Stimulated activated CD4-positive, alpha-beta T cell treated with anti-CD3 and anti-CD28 coated beads, Interleukin-15, amount 100 ng/mL, for 1 hour (primary cell): Measurements from ENCODE around the gene TMEM131L.
"Not testable (repeated sequence)": the region's sequence is repeated elsewhere in the genome, so short reads cannot be mapped to it uniquely, and the experiment has no call there.

ENCODE experiments used
- DNase-seq, 2 donors: peaks; one replicate each; pipeline ENCODE4 v3.0.0-alpha.2; 2020; ENCODE audit warnings: low read depth in 1 of 2, low spot score in 1 of 2

Gene TMEM131L

GRCh38 chr4:153466081-153466948 is at the start of gene TMEM131L:
Gene TMEM131L (plus strand): TSS chr4:153466360. CDS start chr4:153466398, 38 bp downstream.
- DNase-seq: peak; percentile 46 to 62

- not testable (repeated sequence) for DNase-seq
Measured at GRCh38 chr4:153416456-153416855, 49.7 kb upstream of the TMEM131L start.

GRCh38 chr4:153418121-153418520 is 48.0 kb upstream of the TMEM131L start:
- DNase-seq: no peak

GRCh38 chr4:153418558-153418957 is 47.6 kb upstream of the TMEM131L start:
- DNase-seq: no peak

GRCh38 chr4:153419029-153419428 is 47.1 kb upstream of the TMEM131L start:
- no peak for DNase-seq

- DNase-seq: no peak
Measured at GRCh38 chr4:153419673-153420278, 46.4 kb upstream of the TMEM131L start.

- DNase-seq: no peak
Measured at GRCh38 chr4:153420361-153420760, 45.8 kb upstream of the TMEM131L start.

GRCh38 chr4:153421941-153422340 is 44.2 kb upstream of the TMEM131L start:
- DNase-seq: no peak

GRCh38 chr4:153426207-153426885 is 39.8 kb upstream of the TMEM131L start:
- DNase-seq: no peak

GRCh38 chr4:153427363-153428071 is 38.6 kb upstream of the TMEM131L start:
- DNase-seq: no peak

GRCh38 chr4:153428941-153429475 is 37.2 kb upstream of the TMEM131L start:
- no peak for DNase-seq

GRCh38 chr4:153432965-153433753 is 33.0 kb upstream of the TMEM131L start:
- DNase-seq: peak; percentile 16 to 24

- DNase-seq: no peak
Measured at GRCh38 chr4:153433754-153434105, 32.4 kb upstream of the TMEM131L start.

- DNase-seq: no peak
Measured at GRCh38 chr4:153434190-153434589, 32.0 kb upstream of the TMEM131L start.

GRCh38 chr4:153438916-153439756 is 27.0 kb upstream of the TMEM131L start:
- no peak for DNase-seq

GRCh38 chr4:153439831-153440230 is 26.3 kb upstream of the TMEM131L start:
- DNase-seq: no peak

- no peak for DNase-seq
Measured at GRCh38 chr4:153440475-153440874, 25.7 kb upstream of the TMEM131L start.

GRCh38 chr4:153447175-153447905 is 18.8 kb upstream of the TMEM131L start:
- DNase-seq: no peak
